GM12874 (cell line): Measurements from ENCODE around the gene ZBTB16.

ENCODE experiments used
- TF ChIP-seq, protein P1 (sequence below): IDR thresholded peaks from 2 replicates; pipeline ENCODE4 v1.5.1; 2011; ENCODE audit warnings: low read depth, mild to moderate bottlenecking, control low read depth, low read length, moderate library complexity; ENCODE audit not compliant: insufficient read depth

Gene ZBTB16

DNA sequence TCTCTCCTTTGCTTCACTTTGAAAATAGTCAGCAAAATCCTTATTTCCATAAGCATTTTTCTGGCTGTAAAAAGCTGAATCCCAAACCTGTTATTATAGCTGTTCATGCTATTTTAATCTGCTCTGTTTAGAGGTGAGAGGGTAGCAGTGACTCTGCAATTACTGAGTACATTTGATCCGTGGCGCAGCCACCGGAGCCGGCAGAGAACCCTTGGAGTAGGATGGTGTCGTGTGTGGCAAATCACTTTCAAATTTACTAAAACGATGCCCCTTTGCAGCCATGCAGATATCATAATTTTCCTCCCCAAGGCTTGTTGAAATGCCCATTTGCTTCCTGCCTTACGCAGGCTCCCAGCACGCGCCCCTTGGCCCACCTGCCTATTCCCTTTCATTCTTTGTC lies 69.6 kb downstream of the ZBTB16 start:
- TF ChIP-seq, protein P1, sequence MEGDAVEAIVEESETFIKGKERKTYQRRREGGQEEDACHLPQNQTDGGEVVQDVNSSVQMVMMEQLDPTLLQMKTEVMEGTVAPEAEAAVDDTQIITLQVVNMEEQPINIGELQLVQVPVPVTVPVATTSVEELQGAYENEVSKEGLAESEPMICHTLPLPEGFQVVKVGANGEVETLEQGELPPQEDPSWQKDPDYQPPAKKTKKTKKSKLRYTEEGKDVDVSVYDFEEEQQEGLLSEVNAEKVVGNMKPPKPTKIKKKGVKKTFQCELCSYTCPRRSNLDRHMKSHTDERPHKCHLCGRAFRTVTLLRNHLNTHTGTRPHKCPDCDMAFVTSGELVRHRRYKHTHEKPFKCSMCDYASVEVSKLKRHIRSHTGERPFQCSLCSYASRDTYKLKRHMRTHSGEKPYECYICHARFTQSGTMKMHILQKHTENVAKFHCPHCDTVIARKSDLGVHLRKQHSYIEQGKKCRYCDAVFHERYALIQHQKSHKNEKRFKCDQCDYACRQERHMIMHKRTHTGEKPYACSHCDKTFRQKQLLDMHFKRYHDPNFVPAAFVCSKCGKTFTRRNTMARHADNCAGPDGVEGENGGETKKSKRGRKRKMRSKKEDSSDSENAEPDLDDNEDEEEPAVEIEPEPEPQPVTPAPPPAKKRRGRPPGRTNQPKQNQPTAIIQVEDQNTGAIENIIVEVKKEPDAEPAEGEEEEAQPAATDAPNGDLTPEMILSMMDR: no peak

DNA sequence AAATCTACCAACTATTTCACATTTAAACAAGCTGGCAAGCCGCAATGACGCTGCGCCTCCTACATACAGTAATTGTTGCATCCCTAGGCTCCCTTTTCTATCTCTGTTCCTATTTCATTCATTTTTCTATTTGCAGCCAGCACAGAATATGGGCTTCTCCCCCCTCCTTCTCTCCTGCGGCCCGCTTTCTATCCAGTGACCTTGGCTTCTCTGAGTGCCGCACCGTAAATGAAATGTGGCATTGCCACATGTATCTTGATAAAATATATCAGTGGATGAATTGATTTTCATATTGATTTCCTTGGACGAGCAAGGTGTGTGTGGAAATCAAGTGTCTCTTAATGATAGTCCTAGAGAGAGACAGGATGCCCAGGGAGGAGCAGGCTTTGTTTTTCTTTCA lies 70.2 kb downstream of the ZBTB16 start:
- TF ChIP-seq, protein P1: no peak

DNA sequence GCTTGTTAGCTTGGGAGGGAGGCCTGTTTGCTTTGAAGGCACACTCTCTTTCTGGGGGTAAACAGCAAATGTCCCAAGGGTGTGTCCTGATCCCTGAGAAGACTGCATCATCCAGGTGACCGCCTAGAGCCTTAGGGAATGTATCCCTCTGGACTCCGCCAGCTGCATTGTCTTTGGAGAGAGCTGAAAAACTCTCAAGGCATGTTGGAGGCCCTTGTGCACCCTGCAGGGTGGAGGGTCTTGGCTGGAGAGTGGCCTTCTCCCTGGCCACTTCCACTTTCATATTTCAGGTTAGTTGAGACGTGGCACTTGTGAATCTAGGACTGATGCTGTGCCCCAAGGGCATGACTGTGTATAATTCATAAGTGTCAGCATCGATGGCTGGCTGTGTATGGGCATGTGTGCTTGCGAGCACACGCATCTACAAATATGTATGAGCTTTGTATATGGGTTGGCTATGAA lies 70.6 kb downstream of the ZBTB16 start:
- TF ChIP-seq, protein P1: no peak

DNA sequence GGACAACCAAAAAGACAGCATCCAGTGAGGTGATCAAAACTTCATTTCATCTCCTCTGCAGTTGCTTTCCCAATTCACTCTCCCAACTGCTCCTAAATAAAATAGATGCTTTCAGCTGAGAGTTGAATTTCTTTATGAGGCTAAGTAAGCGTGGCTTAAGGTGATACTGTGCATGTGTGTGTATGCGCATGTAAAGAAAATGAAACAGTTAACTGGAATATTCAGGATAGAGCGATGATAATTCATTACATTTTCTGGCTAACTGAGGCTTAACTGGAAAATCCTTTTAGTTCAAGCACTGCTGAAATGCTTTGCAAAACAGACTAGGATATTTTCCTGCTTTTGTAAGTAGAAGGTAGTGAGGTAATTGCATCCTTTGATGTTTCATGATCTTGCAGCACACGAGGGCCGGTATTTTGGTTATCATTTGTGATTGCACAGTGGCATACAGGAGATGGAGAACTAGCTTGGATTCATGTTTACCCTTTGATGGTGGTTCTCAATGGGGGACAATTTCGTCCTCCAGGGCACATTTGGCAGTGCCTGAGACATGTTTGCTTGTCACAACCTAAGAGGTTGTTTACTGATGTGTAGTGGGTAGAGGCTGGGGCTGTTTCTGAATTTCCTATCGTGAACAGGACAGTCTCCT lies 71.2 kb downstream of the ZBTB16 start:
- TF ChIP-seq, protein P1: no peak

DNA sequence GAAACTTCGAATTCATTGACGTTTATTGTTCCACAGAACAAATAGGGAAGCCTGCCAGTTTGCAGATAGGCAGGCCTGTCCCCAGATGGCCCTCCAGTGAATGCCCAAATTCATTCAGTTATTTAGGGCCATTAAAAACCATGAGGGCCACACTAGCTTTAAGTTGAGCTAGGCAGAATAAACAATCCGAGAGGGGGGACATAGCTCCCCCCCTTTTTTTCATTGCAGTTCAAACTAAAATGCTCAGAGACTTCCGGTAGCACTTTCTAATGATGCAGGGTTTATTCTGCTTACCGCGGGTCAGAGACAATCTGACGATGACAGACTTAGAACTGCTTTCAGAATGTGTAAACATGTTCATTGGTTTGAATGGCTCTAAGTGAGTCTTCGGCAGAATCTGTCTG lies 72.0 kb downstream of the ZBTB16 start:
- TF ChIP-seq, protein P1: no peak

DNA sequence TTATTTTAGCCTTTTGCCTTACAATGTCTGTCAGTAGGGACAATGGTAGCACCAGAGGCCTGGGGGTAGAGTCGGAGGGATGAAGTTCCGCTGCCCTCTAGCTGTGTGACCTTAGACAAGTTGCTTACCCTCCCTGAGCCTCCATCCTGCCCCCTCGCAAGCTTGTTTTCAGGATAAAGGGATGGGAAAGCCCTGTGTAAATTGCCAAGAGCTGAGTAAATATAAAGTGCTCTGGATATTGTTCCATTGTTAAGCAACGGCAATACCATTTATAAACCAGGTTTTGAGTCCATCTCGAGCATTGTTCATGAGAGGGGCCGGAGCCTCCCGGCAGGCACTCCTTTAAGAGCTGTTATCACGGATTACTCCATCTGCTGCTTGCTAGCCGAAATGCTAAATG lies 72.9 kb downstream of the ZBTB16 start:
- TF ChIP-seq, protein P1: no peak

DNA sequence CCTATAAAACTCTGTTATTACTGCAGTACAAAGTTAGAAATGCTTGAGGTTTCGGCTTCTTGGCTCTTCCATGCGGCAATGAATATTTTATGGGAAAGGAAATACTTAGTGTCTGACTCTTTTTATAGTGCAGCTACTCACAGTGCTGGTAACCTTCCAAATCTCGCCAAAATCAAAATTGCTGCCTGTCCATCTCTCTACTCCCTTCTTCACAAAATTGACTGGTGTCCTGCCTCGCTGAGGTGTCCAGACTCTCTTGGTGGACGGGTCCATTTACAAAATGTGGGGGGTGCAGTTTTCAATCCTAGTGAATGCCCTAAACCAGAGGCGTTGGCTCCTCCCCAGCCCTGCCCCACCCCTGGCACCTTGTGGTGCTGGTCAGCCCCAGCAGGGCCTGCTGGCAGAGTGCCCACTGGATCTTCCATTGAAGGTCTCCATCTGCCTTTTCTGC lies 73.5 kb downstream of the ZBTB16 start:
- TF ChIP-seq, protein P1: no peak
